A549 (cell line): ENCODE results near the gene ABHD8.

Experiments
- CEBPB ChIP-seq, 2 experiments: fragments of >200 bp in 1 of 2; sonication (Bioruptor Twin) in 1 of 2; formaldehyde crosslinking in 1 of 2; IDR thresholded peaks; 2 replicates each; pipeline ENCODE4 v1.6.1; 2012 to 2016
- EP300 ChIP-seq, 2 experiments: fragments of >200 bp; sonication (Bioruptor Twin); formaldehyde crosslinking; IDR thresholded peaks; 2 replicates in 1 of 2; 3 replicates in 1 of 2; pipeline ENCODE4 v1.6.1; 2016 to 2017
- POLR2A ChIP-seq: IDR thresholded peaks from 2 replicates; pipeline ENCODE4 v1.6.1; 2012; ENCODE audit warnings: mild to moderate bottlenecking, low read length

DNA sequence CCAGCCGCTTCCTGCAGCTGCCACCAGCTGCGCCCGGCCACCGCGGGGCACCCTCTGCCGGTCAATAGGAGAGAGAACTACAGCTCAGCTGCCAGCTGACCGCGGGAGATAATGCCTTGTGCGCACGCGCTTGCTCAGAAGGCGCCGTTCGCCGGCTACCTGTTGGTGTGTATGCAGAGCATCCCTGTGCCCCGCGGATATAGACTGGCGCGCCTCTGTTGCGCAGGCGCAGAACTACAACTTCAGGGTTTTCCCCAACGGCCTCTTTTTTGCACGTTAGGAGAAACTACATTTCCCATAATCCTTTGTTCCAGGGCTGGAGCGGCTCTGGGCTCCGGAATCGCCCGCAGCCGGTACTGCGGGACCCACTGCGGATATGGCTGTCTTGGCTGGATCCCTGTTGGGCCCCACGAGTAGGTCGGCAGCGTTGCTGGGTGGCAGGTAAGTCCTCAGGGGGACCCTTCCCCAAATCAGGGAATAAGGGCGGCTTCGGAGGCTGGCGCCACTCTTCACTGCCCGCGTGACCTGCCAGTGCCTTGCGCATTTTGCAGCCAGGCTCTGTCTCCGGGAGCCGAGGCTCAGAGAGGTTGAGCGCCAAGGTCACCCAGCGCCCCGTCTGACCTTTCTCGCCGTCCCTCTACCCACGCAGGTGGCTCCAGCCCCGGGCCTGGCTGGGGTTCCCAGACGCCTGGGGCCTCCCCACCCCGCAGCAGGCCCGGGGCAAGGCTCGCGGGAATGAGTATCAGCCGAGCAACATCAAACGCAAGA lies 2.5 kb upstream of the ABHD8 start, which contains the start of gene MRPL34:
- TF ChIP-seq CEBPB (IDR thresholded peaks at IDR 0.05) (no peak), POLR2A (peak; percentile 50), EP300 (IDR thresholded peaks at IDR 0.05) (no peak)
